GM12878 (cell line): ENCODE results near the gene B3GALT6. TPM values are rescaled to one million over a fixed set of nuclear protein-coding genes. Genes with fewer than 3 reads are reported as not detected.

Experiments
- ATAC-seq: fragments of 200-7000 bp; cut with Tn5 transposase; 3 replicates; pipeline ENCODE4 v1.9.1; 2020; ENCODE audit warnings: mild to moderate bottlenecking, moderate library complexity
- BruUV-seq: library from RNA; stranded (reverse); fragments of 400-500 nt; replicated peaks from 2 replicates; lab custom pipeline; 2021; lab: Mats Ljungman, UMichigan
- CTCF ChIA-PET: fragments of 300-600 bp; sonication (Branson Sonifier 250); formaldehyde crosslinking; extraction: SDS; loops from one replicate; lab custom pipeline; 2021; ENCODE audit warnings: inconsistent platforms; lab: Yijun Ruan, JAX
- POLR2A ChIA-PET: fragments of 350-600 bp; formaldehyde crosslinking; extraction: SDS; loops from one replicate; lab custom pipeline; 2021; ENCODE audit warnings: inconsistent platforms; lab: Charles Lee
- RAD21 ChIA-PET: fragments of 300-600 bp; sonication (Branson Sonifier 250); formaldehyde crosslinking; loops from one replicate; lab custom pipeline; 2023; ENCODE audit warnings: antibody characterized with exemption; ENCODE audit not compliant: unreplicated experiment; lab: Charles Lee
- SMC1A ChIA-PET: fragments of 300-600 bp; sonication (Branson Sonifier 250); formaldehyde crosslinking; loops from one replicate; lab custom pipeline; 2023; ENCODE audit not compliant: unreplicated experiment, uncharacterized antibody; lab: Charles Lee
- DNase-seq: peaks from one replicate; pipeline ENCODE4 v3.0.0-alpha.2; 2011; ENCODE audit warnings: low read depth, low spot score
- FAIRE-seq: peaks from 3 replicates; lab custom pipeline; 2011; peaks lifted over from hg19 to GRCh38; lab: Jason Lieb, UNC
- H2AFZ ChIP-seq: 2 replicates; pipeline ENCODE4 v1.6.0; 2011; ENCODE audit warnings: low read depth, low read length, control low read depth; ENCODE audit not compliant: control insufficient read depth
- H3K27ac ChIP-seq: 2 replicates; pipeline ENCODE4 v1.5.1; 2011; ENCODE audit warnings: control low read depth; ENCODE audit not compliant: control insufficient read depth, insufficient read depth
- H3K27me3 ChIP-seq, 2 experiments: replicated peaks in 1 of 2; 2 replicates each; pipeline versions ENCODE4 v1.6.0 to v1.6.1; 2011; ENCODE audit warnings: low read length in 1 of 2; ENCODE audit not compliant: control insufficient read depth in 2 of 2, insufficient read depth in 2 of 2
- H3K36me3 ChIP-seq, 2 experiments: 2 replicates each; pipeline ENCODE4 v1.5.1; 2011; ENCODE audit warnings: low read length in 1 of 2; ENCODE audit not compliant: control insufficient read depth in 2 of 2, insufficient read depth in 2 of 2
- H3K4me1 ChIP-seq: 2 replicates; pipeline ENCODE4 v1.6.1; 2011; ENCODE audit warnings: mild to moderate bottlenecking, low read length, moderate library complexity, mixed read lengths; ENCODE audit not compliant: control insufficient read depth, insufficient read depth
- H3K4me2 ChIP-seq: 2 replicates; pipeline ENCODE4 v1.6.0; 2011; ENCODE audit warnings: control low read depth; ENCODE audit not compliant: control insufficient read depth, insufficient read depth
- H3K4me3 ChIP-seq: fragments of 200-600 bp; sonication (generic); 2 replicates; pipeline ENCODE4 v1.5.1; 2016
- H3K79me2 ChIP-seq: 2 replicates; pipeline ENCODE4 v1.6.0; 2011; ENCODE audit warnings: low read length; ENCODE audit not compliant: control insufficient read depth, insufficient read depth
- H3K9ac ChIP-seq: 2 replicates; pipeline ENCODE4 v1.8.0; 2011; ENCODE audit warnings: low read length, control low read depth, mixed read lengths; ENCODE audit not compliant: control insufficient read depth, insufficient read depth
- H3K9me3 ChIP-seq: replicated peaks from 3 replicates; pipeline ENCODE4 v1.5.1; 2011; ENCODE audit warnings: mild to moderate bottlenecking, low read length; ENCODE audit not compliant: control insufficient read depth, insufficient read depth
- H4K20me1 ChIP-seq: 2 replicates; pipeline ENCODE4 v1.6.0; 2011; ENCODE audit not compliant: control insufficient read depth, insufficient read depth
- CHD1 ChIP-seq: IDR thresholded peaks from 2 replicates; pipeline ENCODE4 v1.6.1; 2012; ENCODE audit warnings: low read depth, low read length, improper control_type of control experiment
- CREB1 ChIP-seq: IDR thresholded peaks from 2 replicates; pipeline ENCODE4 v1.6.1; 2012; ENCODE audit warnings: low read depth, mild to moderate bottlenecking, inconsistent platforms
- MTA2 ChIP-seq: fragments of 450-650 bp; IDR thresholded peaks from 2 replicates; pipeline ENCODE4 v1.6.1; 2016; ENCODE audit warnings: low read depth, mild to moderate bottlenecking, moderate library complexity
- NFYB ChIP-seq: IDR thresholded peaks from 2 replicates; pipeline ENCODE4 v1.6.1; 2011; ENCODE audit warnings: low read depth, mild to moderate bottlenecking, low read length, improper control_type of control experiment, moderate library complexity; ENCODE audit not compliant: insufficient read depth
- RUNX3 ChIP-seq: IDR thresholded peaks from 2 replicates; pipeline ENCODE4 v1.6.1; 2012; ENCODE audit warnings: low read length, inconsistent platforms
- SIN3A ChIP-seq: IDR thresholded peaks from 2 replicates; pipeline ENCODE4 v1.6.1; 2012; ENCODE audit warnings: low read depth, low read length, improper control_type of control experiment
- SIX5 ChIP-seq: IDR thresholded peaks from 2 replicates; pipeline ENCODE4 v1.6.1; 2011; ENCODE audit warnings: mild to moderate bottlenecking, low read depth, low read length, moderate library complexity; ENCODE audit not compliant: severe bottlenecking
- SRF ChIP-seq, 2 experiments: IDR thresholded peaks; 2 replicates each; pipeline ENCODE4 v1.6.1; 2011; ENCODE audit warnings: low read depth in 2 of 2, low read length in 2 of 2, mild to moderate bottlenecking in 1 of 2, moderate library complexity in 1 of 2
- WGBS: methylation state at CpG from one replicate; pipeline ENCODE4 v1.1.6; 2016; ENCODE audit warnings: low lambda C conversion rate; ENCODE audit not compliant: insufficient replicate concordance, insufficient coverage; ENCODE audit errors: missing lambda C conversion rate; 5-methylcytosine and 5-hydroxymethylcytosine counted together
- in situ Hi-C: fragments of 300-500 bp; cut with MboI; formaldehyde crosslinking; loops from 9 replicates; pipeline ENCODE4 v1.14.3; 2018; ENCODE audit warnings: mixed read lengths
- intact Hi-C: fragments of 100-400 bp; cut with micrococcal nuclease; formaldehyde crosslinking; loops from one replicate; pipeline ENCODE4 v1.14.2; 2022; ENCODE audit not compliant: unreplicated experiment
- polyA plus RNA-seq, 11 experiments: library from polyadenylated mRNA; depleted of rRNA in 4 of 11; unstranded in 6 of 11; stranded (reverse) in 5 of 11; fragments of >200 nt; fragmentation: Nextera tagmentation in 4 of 11; fragmentation: Illumina TruSeq in 1 of 11; extraction: Ambion mirVana in 4 of 11; extraction: Trizol in 1 of 11; gene quantifications; 1 replicate in 1 of 11; 2 replicates in 10 of 11; pipeline versions ENCODE4 v1.2.1 to v1.2.3, GENCODE V29; 2011 to 2016; ENCODE audit warnings: inconsistent platforms in 2 of 11, missing spikeins in 2 of 11, low read depth in 1 of 11
- total RNA-seq, 4 experiments: library from RNA; depleted of rRNA in 3 of 4; stranded (reverse); fragments of >200 nt in 3 of 4; fragmentation: Illumina TruSeq in 1 of 4; extraction: Trizol in 1 of 4; gene quantifications; 2 replicates each; pipeline versions ENCODE4 v1.2.1 to v1.2.3, GENCODE V29; 2013 to 2021
- TF ChIP-seq, protein P1 (sequence below): fragments of 450-650 bp; formaldehyde crosslinking; IDR thresholded peaks from 2 replicates; pipeline ENCODE4 v1.5.0; 2022; ENCODE audit warnings: mild to moderate bottlenecking, missing genetic modification characterization
- TF ChIP-seq, protein P2 (sequence below): IDR thresholded peaks from 2 replicates; pipeline ENCODE4 v1.6.1; 2011; ENCODE audit warnings: mild to moderate bottlenecking, low read depth, low read length, moderate library complexity; ENCODE audit not compliant: insufficient replicate concordance
- TF ChIP-seq, protein P3 (sequence below): IDR thresholded peaks from 2 replicates; pipeline ENCODE4 v1.6.1; 2011; ENCODE audit warnings: borderline replicate concordance, low read depth, mild to moderate bottlenecking, moderate library complexity, mixed read lengths, low read length; ENCODE audit not compliant: insufficient read depth; ENCODE audit errors: extremely low read length
- TF ChIP-seq, protein P4 (sequence below): fragments of 450-650 bp; IDR thresholded peaks from 2 replicates; pipeline ENCODE4 v1.6.1; 2017; ENCODE audit warnings: borderline replicate concordance
- TF ChIP-seq, protein P5 (sequence below): fragments of 450-650 bp; IDR thresholded peaks from 2 replicates; pipeline ENCODE4 v1.6.1; 2017; ENCODE audit warnings: antibody characterized with exemption, mild to moderate bottlenecking, moderate library complexity

Gene B3GALT6
- total and polyA plus RNA-seq, 10 of the 15 experiments (the other 5 are each of a cell fraction or from before 2014, with no cell fraction given), result 0.53 to 20.8 (median 4.5) TPM

DNA sequence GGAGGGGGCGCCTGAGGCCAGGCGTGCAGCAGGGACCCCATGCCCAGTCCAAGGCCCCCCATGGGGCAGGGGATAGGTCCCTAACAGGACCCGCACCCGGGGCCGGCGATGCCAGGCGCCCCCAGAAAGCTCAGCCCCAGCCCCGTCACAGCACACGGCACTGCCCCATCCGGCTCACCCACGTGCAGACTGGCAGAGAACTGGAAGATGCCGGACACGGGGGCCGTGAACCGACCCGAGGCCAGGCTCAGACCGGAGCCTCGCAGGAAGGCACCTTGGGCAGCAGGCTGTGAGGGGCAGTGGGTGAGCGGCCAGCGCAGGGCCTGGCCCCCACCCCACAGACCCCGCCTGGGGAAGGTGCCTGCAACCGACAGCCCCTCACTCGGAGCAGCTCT lies 11.2 kb downstream of the B3GALT6 start:
- H3K79me2 ChIP-seq, result no peaks in the 10 kb centered on the region
- H2AFZ ChIP-seq, result no peak overlapping the region
- H4K20me1 ChIP-seq, result no peaks in the 10 kb centered on the region
- H3K9ac ChIP-seq, result no peak overlapping the region
- H3K4me2 ChIP-seq, result no peak overlapping the region
- DNase-seq, result no peak
- intact Hi-C loops, result no loop called here
- no peaks in the 10 kb centered on the region for H3K9me3 ChIP-seq
- in situ Hi-C loops, result no loop called here
- WGBS, result 62% methylated on average over 22 of the region's 23 CpGs
- FAIRE-seq, result no peak
- H3K27ac ChIP-seq, result no peak overlapping the region
- no peaks in the 10 kb centered on the region for H3K4me1 ChIP-seq
- BruUV-seq, result no TSS peak
- ChIA-PET POLR2A (no interaction called here), SMC1A (no interaction called here), RAD21 (no interaction called here), CTCF (no interaction called here)
- no peak overlapping the region for H3K4me3 ChIP-seq
- H3K36me3 ChIP-seq, result no peaks in the 10 kb centered on the region
- ATAC-seq, result no peak
- peaks cover 1 to 5% of the 10 kb centered on the region in 2 experiments; a peak in 3 of 4 replicates for H3K27me3 ChIP-seq
- TF ChIP-seq, protein P1, sequence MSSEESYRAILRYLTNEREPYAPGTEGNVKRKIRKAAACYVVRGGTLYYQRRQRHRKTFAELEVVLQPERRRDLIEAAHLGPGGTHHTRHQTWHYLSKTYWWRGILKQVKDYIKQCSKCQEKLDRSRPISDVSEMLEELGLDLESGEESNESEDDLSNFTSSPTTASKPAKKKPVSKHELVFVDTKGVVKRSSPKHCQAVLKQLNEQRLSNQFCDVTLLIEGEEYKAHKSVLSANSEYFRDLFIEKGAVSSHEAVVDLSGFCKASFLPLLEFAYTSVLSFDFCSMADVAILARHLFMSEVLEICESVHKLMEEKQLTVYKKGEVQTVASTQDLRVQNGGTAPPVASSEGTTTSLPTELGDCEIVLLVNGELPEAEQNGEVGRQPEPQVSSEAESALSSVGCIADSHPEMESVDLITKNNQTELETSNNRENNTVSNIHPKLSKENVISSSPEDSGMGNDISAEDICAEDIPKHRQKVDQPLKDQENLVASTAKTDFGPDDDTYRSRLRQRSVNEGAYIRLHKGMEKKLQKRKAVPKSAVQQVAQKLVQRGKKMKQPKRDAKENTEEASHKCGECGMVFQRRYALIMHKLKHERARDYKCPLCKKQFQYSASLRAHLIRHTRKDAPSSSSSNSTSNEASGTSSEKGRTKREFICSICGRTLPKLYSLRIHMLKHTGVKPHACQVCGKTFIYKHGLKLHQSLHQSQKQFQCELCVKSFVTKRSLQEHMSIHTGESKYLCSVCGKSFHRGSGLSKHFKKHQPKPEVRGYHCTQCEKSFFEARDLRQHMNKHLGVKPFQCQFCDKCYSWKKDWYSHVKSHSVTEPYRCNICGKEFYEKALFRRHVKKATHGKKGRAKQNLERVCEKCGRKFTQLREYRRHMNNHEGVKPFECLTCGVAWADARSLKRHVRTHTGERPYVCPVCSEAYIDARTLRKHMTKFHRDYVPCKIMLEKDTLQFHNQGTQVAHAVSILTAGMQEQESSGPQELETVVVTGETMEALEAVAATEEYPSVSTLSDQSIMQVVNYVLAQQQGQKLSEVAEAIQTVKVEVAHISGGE (CRISPR knock-in tag), result no peak
- TF ChIP-seq, protein P2, sequence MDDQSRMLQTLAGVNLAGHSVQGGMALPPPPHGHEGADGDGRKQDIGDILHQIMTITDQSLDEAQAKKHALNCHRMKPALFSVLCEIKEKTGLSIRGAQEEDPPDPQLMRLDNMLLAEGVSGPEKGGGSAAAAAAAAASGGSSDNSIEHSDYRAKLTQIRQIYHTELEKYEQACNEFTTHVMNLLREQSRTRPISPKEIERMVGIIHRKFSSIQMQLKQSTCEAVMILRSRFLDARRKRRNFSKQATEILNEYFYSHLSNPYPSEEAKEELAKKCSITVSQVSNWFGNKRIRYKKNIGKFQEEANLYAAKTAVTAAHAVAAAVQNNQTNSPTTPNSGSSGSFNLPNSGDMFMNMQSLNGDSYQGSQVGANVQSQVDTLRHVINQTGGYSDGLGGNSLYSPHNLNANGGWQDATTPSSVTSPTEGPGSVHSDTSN, result no peak
- TF ChIP-seq, protein P3, sequence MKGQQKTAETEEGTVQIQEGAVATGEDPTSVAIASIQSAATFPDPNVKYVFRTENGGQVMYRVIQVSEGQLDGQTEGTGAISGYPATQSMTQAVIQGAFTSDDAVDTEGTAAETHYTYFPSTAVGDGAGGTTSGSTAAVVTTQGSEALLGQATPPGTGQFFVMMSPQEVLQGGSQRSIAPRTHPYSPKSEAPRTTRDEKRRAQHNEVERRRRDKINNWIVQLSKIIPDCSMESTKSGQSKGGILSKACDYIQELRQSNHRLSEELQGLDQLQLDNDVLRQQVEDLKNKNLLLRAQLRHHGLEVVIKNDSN, result no peak
- TF ChIP-seq SIX5, result no peak
- no peak for TF ChIP-seq RUNX3
- TF ChIP-seq SIN3A, result no peak
- no peak for TF ChIP-seq CHD1
- no peak for TF ChIP-seq CREB1
- no peak for TF ChIP-seq SRF (IDR thresholded peaks at IDR 0.05; ENCODE audit: low read depth in 2 of 2, low read length in 2 of 2)
- TF ChIP-seq, protein P4, sequence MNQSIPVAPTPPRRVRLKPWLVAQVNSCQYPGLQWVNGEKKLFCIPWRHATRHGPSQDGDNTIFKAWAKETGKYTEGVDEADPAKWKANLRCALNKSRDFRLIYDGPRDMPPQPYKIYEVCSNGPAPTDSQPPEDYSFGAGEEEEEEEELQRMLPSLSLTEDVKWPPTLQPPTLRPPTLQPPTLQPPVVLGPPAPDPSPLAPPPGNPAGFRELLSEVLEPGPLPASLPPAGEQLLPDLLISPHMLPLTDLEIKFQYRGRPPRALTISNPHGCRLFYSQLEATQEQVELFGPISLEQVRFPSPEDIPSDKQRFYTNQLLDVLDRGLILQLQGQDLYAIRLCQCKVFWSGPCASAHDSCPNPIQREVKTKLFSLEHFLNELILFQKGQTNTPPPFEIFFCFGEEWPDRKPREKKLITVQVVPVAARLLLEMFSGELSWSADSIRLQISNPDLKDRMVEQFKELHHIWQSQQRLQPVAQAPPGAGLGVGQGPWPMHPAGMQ, result no peak
- TF ChIP-seq MTA2, result no peak
- TF ChIP-seq NFYB, result no peak
- TF ChIP-seq, protein P5, sequence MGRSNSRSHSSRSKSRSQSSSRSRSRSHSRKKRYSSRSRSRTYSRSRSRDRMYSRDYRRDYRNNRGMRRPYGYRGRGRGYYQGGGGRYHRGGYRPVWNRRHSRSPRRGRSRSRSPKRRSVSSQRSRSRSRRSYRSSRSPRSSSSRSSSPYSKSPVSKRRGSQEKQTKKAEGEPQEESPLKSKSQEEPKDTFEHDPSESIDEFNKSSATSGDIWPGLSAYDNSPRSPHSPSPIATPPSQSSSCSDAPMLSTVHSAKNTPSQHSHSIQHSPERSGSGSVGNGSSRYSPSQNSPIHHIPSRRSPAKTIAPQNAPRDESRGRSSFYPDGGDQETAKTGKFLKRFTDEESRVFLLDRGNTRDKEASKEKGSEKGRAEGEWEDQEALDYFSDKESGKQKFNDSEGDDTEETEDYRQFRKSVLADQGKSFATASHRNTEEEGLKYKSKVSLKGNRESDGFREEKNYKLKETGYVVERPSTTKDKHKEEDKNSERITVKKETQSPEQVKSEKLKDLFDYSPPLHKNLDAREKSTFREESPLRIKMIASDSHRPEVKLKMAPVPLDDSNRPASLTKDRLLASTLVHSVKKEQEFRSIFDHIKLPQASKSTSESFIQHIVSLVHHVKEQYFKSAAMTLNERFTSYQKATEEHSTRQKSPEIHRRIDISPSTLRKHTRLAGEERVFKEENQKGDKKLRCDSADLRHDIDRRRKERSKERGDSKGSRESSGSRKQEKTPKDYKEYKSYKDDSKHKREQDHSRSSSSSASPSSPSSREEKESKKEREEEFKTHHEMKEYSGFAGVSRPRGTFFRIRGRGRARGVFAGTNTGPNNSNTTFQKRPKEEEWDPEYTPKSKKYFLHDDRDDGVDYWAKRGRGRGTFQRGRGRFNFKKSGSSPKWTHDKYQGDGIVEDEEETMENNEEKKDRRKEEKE, result no peak
